M059J (cell line): Measurements from ENCODE around the gene PPP1R17. TPM values are rescaled to one million over a fixed set of nuclear protein-coding genes. Genes with fewer than 3 reads are reported as not detected.

Experiments
- DNase-seq: peaks from one replicate; pipeline ENCODE4 v3.0.0-alpha.2; 2012; ENCODE audit warnings: low read depth
- total RNA-seq: library from RNA; depleted of rRNA; stranded (reverse); fragments of >200 nt; shearing (Covaris generic); gene quantifications from 2 replicates; pipeline ENCODE4 v1.2.3, GENCODE V29; 2014; rRNA removed

PPP1R17 gene
- total RNA-seq, 1 experiment from 2014 or later: not detected

DNA sequence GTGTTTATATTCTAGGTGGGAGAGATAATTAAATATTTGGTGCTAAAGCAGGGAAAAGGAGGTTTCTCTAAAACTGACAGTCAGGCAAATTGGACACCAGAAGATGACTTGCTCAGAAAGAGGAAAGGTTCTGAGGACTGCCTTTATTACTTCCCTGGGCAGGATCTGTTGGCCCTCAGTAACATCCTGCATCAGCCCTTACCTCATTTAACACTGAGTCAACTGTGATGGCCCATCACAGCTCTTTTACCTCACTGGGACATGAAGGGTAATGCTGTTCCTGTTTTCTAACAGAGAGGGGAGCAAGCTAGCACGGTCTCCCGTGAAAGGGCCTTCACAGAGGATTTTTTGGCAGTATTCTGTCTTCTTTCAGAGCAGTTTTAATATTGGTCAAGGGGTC, 12.0 kb downstream of the PPP1R17 start:
- no peak for DNase-seq

- no peak for DNase-seq
Observed at GRCh38 chr7:31702354-31702753, 15.3 kb downstream of the PPP1R17 start.

- DNase-seq: no peak
Observed at GRCh38 chr7:31705377-31705776, 18.4 kb downstream of the PPP1R17 start.

GRCh38 chr7:31707089-31707488, 20.1 kb downstream of the PPP1R17 start:
- DNase-seq: no peak

DNA sequence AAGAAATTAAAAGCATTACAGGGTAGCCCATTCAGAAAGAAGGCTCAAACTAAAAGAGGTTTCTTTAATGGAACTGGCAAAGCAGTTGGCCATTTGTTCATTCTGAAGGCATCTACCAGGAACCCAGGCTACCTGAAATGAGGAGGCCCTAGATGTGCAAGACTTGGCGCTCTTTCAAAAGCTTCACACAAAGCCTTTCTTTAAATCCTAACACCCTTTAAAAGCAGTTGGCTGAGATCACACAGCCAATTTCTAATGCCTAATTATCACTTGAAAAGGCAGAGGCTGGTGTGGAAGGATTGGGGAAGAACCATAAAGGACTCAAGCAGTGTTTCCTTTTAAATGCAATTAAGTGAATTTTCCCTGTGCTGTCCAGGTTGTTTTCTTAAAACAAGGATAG, 23.2 kb downstream of the PPP1R17 start:
- DNase-seq: no peak

DNA sequence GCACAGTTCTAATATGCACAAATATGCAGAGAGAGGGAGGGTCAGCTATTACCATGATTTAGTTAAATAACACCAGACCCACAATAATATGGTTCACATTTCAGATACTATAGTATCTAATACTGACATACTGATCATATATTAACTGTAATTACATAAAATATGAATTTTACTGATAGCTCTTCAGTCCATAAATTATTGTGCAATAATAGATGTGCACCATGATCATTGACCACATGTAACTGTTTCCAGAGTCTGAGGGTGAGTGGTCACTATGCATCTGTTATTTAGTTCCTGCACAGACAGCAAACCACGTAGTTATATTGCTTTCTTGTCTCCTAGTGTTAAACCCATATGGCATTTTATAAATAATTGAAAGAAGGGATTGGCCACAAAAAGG, 29.3 kb downstream of the PPP1R17 start:
- DNase-seq: no peak

GRCh38 chr7:31720366-31720765, 33.4 kb downstream of the PPP1R17 start:
- no peak for DNase-seq

GRCh38 chr7:31724696-31725095, 37.7 kb downstream of the PPP1R17 start:
- peak; percentile 13 for DNase-seq

DNA sequence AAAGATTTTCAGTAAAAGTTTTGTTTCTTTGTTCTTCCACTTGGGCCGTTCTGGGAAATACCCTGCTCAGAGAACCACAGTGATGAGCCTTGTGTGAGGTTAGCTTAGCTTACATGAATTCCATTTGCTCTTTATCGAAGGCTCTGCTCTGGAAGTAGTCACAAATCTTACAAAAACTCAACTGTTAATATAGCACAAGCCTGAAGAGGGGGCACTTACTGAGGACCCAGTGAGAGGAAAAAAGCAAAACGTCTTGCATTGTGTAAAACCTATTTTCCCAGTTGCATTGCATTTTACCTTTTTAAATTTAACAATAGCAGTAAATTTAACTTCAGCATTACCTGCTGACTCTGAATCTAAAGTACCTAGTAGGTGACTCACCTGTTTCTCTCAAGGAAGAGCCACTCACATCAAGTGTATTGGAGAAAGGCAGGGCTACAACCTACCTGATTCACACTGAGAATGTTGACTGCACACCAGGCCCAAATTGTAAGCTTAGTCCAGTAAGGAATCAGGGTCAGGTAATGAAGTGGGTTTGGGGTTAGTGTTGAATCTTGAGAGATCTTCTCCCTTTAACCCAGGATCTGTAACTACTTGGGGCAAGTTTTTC, 42.3 kb downstream of the PPP1R17 start:
- DNase-seq: no peak

GRCh38 chr7:31734456-31734855, 47.4 kb downstream of the PPP1R17 start:
- peak; percentile 23 for DNase-seq

- peak; percentile 64 for DNase-seq
Observed at GRCh38 chr7:31735991-31736982, 49.3 kb downstream of the PPP1R17 start.

GRCh38 chr7:31741852-31742251, 54.8 kb downstream of the PPP1R17 start:
- DNase-seq: no peak

- DNase-seq: peak; percentile 75
Observed at GRCh38 chr7:31744294-31744874, 57.4 kb downstream of the PPP1R17 start.

- DNase-seq: peak; percentile 63
Observed at GRCh38 chr7:31747553-31747952, 60.5 kb downstream of the PPP1R17 start.

DNA sequence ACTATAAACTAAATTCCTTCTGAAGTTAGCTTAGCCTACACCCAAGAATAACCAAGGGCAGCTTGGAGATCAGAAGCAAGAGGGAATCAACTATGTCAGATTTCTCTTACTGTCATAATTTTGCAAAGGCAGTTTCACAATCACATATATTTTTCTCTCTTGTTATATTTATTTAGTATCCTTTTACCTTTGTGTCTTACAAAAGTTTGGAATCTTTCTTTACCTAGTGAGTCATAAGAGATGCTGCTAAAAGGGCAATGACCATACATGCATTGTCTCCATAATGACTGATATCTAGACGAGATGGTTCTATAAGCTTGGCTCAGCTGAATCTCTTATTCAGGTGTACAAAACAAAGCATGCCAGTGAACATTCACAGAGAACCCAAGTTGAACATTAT, 61.1 kb downstream of the PPP1R17 start:
- DNase-seq: no peak

DNA sequence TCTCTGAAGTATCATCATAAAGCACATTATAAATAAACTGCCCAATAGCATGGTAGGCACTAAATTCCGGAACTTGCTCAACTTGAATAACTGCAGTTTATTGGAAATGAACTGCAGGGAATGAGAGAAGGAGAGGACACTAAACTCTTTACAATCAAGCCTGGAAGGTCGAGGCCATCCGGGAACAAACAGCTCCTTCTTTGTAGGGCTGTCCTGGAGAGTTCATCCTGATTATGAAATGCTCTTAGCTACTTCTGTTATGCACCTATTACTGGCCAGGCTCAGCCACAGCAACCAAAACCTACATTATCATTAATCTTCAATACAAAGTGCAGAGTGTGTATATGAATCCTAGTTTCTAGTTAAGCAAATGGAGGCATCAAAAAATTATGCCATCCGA, 64.7 kb downstream of the PPP1R17 start:
- no peak for DNase-seq

Other genes starting within 250 kb of the PPP1R17 start
- gene ITPRID1, start 173.1 kb upstream of the PPP1R17 start, total RNA-seq: not detected in 2 replicates